22Rv1 (cell line): ENCODE measurements around the gene VPS29.
A peak's percentile ranks its signal among the peaks of the same experiment; 100 is the strongest.

Source experiments
- H3K27ac ChIP-seq: fragments of 450-650 bp; 2 replicates; pipeline ENCODE4 v1.5.1; 2017
- CTCF ChIP-seq: fragments of 450-650 bp; IDR thresholded peaks from 2 replicates; pipeline ENCODE4 v1.5.1; 2017; ENCODE audit warnings: mild to moderate bottlenecking
- ZFX ChIP-seq: fragments of 450-650 bp; IDR thresholded peaks from 2 replicates; pipeline ENCODE4 v1.6.1; 2017; ENCODE audit warnings: antibody characterized with exemption, borderline replicate concordance

Gene VPS29

GRCh38 chr12:110543965-110544364 lies 42.1 kb upstream of the VPS29 start:
- peak overlapping the region; percentile 43 for H3K27ac ChIP-seq
- TF ChIP-seq ZFX (no peak), CTCF (no peak)

- TF ChIP-seq CTCF, result no peak
- TF ChIP-seq ZFX, result no peak
- H3K27ac ChIP-seq, result peak overlapping the region; percentile 43
Observed at GRCh38 chr12:110543252-110543959, 41.5 kb upstream of the VPS29 start.

- H3K27ac ChIP-seq, result no peak overlapping the region
Observed at GRCh38 chr12:110540048-110540447, 38.1 kb upstream of the VPS29 start.

GRCh38 chr12:110538869-110539622 lies 37.1 kb upstream of the VPS29 start:
- TF ChIP-seq ZFX (no peak), CTCF (no peak)
- H3K27ac ChIP-seq, result no peak overlapping the region

More at GRCh38 chr12:110540048-110540447, 38.1 kb upstream of the VPS29 start:
- TF ChIP-seq CTCF, result no peak
- TF ChIP-seq ZFX, result no peak

- TF ChIP-seq CTCF (no peak), ZFX (no peak)
- no peak overlapping the region for H3K27ac ChIP-seq
Observed at GRCh38 chr12:110537605-110538409, 35.9 kb upstream of the VPS29 start.

GRCh38 chr12:110536834-110537604 lies 35.1 kb upstream of the VPS29 start:
- TF ChIP-seq ZFX, result no peak
- TF ChIP-seq CTCF, result no peak
- no peak overlapping the region for H3K27ac ChIP-seq
